ENCODE data around the gene MFSD6.

The MFSD6 gene

GRCh38 chr2:190532581-190532980 lies 124.4 kb downstream of the MFSD6 start:
- no peak for DNase-seq (ENCODE audit: low spot score)

DNA sequence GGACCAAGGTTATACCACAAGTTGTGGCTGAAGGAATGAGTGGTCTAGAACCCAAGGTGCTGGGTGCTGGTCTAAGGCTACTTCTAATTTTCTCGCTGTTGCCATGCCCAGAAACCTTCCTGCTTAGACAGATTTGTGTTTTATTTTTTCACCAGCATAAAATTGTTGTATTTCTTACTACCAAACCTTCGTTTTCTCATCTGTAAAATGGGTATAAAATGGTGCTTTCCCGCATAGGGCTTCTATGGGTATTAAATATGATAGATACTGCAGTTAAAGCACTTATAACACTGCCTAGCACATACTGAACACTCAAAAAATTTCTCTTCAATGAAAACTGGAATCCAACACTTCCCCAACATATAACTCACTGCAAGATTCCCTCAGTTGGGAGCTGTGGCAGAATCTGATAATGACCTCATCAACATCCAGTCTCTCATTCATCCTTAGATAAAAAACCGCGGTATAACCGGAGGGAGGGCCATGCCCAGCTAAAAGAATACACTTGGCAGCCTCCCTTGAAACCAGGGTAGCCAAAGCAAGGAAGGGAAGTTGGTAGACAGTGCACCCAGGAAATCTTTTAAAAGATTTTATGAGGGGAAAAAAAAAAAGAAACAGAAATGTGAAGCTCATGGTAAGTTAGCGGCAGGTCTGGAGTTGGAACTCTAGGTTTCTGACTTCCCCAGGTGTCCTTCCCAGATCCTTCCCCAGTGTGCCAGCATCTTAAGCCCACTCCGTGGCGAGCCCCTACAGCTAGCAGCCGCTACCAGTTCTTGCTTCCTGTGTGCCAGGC lies 125.2 kb downstream of the MFSD6 start:
- DNase-seq (ENCODE audit: low spot score): no peak

- DNase-seq (ENCODE audit: low spot score): no peak
Observed at GRCh38 chr2:190533968-190534309, 125.8 kb downstream of the MFSD6 start.

GRCh38 chr2:190534310-190535120 lies 126.4 kb downstream of the MFSD6 start, which contains the start of gene NEMP2:
Gene NEMP2 (minus strand): TSS chr2:190534722. CDS start chr2:190534655, 67 bp downstream.
- DNase-seq (ENCODE audit: low spot score): peak; percentile 73

DNA sequence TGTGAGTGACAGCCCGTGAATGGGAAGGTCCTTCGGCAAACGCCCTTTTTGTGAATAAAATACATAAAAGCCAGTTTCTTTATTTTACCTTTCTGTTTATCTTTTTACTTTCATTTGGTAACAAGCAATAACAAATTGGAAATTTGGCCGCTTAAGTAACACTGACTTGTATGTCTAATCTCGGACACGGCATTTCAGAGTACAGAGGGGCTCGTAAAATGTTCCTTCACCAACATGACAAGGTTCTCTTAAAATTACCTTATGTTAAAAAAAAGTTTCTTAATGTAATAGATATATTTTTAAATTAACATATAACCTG lies 126.9 kb downstream of the MFSD6 start:
- no peak for DNase-seq (ENCODE audit: low spot score)

DNA sequence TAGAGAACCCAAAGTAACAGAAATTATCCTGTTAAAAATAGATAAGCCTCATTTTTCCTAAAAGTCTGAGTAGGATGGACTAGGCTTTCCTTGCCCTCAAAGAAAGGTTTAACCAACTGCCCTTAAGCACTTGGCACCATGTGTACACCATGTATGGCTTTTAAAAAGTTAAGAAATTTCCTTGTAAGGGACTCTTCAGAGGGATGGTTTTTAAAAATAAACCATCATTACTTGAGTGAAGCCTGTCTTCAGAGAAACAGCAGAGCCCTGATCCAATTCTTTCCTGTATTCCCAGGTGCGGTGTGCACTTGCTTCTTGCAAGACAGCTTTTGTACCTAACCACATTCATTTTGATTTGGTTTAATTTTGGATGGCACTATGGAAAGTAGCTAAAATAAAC lies 127.4 kb downstream of the MFSD6 start:
- DNase-seq (ENCODE audit: low spot score): no peak

- no peak for DNase-seq (ENCODE audit: low spot score)
Observed at GRCh38 chr2:190537765-190538164, 129.6 kb downstream of the MFSD6 start.

DNA sequence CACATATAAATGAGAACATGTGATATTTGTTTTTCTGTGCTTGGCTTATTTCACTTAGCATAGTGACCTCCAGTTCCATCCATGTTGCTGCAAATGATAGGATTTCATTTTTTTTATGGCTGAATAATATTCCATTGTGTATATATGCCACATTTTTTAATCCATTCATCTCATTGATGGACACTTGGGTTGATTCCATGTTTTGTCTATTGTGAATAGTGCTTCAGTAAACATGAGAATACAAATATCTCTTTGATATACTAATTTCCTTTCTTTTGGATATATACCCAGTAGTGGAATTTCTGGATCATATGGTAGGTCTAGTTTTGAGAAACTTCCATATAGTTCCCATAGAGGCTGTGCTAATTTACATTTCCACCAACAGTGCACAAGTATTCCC lies 130.0 kb downstream of the MFSD6 start:
- DNase-seq (ENCODE audit: low spot score): no peak

DNA sequence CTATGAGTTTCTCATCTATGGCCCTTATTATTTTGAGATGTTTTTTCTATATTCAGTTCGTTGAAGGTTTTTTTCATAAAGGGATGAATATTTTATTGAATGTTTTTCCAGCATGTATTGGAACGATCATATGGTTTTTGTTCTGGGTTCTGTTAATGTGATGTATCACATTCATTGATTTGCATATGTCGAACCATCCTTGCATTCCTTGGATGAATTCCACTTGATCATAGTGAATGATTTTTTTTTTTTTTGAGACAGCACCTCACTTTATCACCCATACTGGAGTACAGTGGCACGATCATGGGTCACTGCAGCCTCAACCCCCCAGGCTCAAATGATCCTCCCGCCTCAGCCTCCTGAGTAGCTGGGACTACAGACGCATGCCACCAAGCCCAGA lies 131.9 kb downstream of the MFSD6 start:
- DNase-seq (ENCODE audit: low spot score): no peak

- DNase-seq (ENCODE audit: low spot score): no peak
Observed at GRCh38 chr2:190545093-190545492, 136.9 kb downstream of the MFSD6 start.

DNA sequence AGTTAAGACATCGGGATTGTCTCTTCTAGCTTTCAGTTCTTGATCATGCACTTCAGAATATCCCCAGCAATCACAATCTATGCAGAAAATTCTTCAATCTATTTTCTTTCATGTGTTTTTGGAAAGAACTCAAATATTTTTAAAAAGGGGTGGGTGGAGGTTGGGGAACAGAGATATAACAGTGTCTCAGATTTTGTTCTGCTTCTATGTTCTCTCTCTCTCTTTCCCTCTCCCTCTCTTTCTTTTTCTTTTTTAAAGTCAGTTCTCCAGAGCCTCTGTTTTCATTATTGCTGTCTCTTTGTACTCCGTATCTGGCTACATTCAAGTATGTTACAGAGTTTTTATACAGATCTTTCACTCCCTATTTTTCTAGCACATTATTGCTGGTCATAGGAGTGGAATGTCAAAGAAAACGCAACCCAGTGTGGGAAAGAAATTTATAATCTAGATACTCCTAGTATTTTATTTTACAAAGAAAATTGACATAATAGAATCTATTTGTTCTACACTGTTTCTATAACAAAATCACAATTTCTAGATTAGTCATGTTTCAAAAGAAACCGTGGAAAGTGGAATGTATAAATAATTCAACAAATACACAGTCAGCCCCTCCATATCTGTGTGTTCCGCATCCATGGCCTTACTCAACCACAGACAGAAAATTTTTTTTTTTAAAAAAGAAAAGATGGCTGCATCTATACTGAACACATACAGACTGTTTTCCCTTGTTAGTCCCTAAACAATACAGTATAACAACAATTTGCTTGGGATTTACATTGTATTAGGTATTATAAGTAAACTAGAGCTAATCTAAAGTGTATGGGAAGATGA lies 137.6 kb downstream of the MFSD6 start:
- no peak for DNase-seq (ENCODE audit: low spot score)

DNA sequence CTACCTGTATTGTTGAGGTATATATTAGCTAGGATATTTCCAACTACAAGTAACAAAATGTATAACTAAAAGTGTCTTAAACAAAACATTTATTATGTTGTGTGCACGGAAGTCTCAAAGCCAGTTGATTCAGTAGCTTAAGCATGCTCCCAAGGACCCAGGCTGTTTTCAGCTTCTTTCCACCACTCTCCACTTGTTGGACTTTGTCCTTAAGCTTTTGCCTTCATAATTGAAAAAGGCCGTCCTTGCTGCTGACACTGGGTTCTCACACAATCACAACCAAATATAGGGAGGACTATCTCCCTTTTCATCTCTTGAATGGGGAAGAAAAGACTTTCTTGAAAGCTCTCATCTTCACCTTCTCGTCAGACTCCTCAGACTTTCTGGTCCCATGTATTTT lies 138.6 kb downstream of the MFSD6 start:
- no peak for DNase-seq (ENCODE audit: low spot score)

DNA sequence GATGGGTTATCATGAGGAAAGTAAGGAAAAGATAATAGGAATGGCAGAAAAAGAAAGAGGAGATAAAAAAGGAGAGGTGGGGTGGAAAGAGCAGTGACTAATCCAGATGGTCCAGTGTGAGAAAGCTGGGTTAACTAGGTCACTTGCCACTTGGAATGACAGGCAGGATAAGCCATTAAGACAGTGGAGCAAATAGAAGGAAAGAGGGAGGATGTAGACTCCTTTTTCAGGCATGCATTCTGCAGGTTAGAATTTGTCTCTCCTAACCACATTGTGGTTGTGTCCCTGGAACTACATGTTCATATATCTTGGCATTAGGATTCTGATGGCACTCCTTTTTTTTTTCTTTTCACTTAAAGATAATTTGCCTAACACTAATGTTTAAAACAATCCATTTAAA lies 139.7 kb downstream of the MFSD6 start:
- no peak for DNase-seq (ENCODE audit: low spot score)

- no peak for DNase-seq (ENCODE audit: low spot score)
Observed at GRCh38 chr2:190550137-190550536, 142.0 kb downstream of the MFSD6 start.

Measured in SW480 (cell line).